Mesendoderm (in vitro differentiated cells): ENCODE data around the gene EVL.

Experiments used
- DNase-seq: peaks from one replicate; pipeline ENCODE4 v3.0.0; 2013
- H2AK5ac ChIP-seq: 2 replicates; pipeline ENCODE4 v1.6.1; 2013; ENCODE audit warnings: low read length, inconsistent platforms
- H2BK120ac ChIP-seq: 2 replicates; pipeline ENCODE4 v1.6.1; 2013; ENCODE audit warnings: low read depth, mild to moderate bottlenecking, low read length, moderate library complexity, mixed read lengths
- H2BK15ac ChIP-seq: replicated peaks from 2 replicates; pipeline ENCODE4 v1.6.1; 2013; ENCODE audit warnings: low read depth, mild to moderate bottlenecking, moderate library complexity
- H2BK5ac ChIP-seq: 2 replicates; pipeline ENCODE4 v1.6.1; 2013; ENCODE audit warnings: low read length, inconsistent platforms
- H3K18ac ChIP-seq: 2 replicates; pipeline ENCODE4 v1.6.1; 2013; ENCODE audit warnings: mild to moderate bottlenecking, low read length, mixed read lengths
- H3K23ac ChIP-seq: one replicate; pipeline ENCODE4 v1.6.1; 2013; ENCODE audit warnings: low read length
- H3K27ac ChIP-seq: 2 replicates; pipeline ENCODE4 v1.5.1; 2013; ENCODE audit warnings: low read depth, mild to moderate bottlenecking, inconsistent platforms, low read length, moderate library complexity
- H3K27me3 ChIP-seq: 2 replicates; pipeline ENCODE4 v1.6.1; 2013; ENCODE audit warnings: low read length, control low read depth, mild to moderate bottlenecking, inconsistent platforms; ENCODE audit not compliant: insufficient read depth, poor library complexity
- H3K36me3 ChIP-seq: 2 replicates; pipeline ENCODE4 v1.6.1; 2013; ENCODE audit warnings: low read length, inconsistent platforms; ENCODE audit not compliant: control insufficient read depth, insufficient read depth
- H3K4ac ChIP-seq: one replicate; pipeline ENCODE4 v1.6.1; 2013; ENCODE audit warnings: low read depth, mild to moderate bottlenecking, low read length, moderate library complexity
- H3K4me1 ChIP-seq: 2 replicates; pipeline ENCODE4 v1.6.1; 2013; ENCODE audit warnings: low read depth, low read length, inconsistent platforms; ENCODE audit not compliant: control insufficient read depth
- H3K4me2 ChIP-seq: 2 replicates; pipeline ENCODE4 v1.6.1; 2013; ENCODE audit warnings: low read length
- H3K4me3 ChIP-seq: 2 replicates; pipeline ENCODE4 v1.5.1; 2013; ENCODE audit warnings: mild to moderate bottlenecking, low read length
- H3K56ac ChIP-seq: one replicate; pipeline ENCODE4 v1.6.1; 2013; ENCODE audit warnings: low read length
- H3K79me1 ChIP-seq: 2 replicates; pipeline ENCODE4 v1.6.1; 2013; ENCODE audit warnings: low read length, inconsistent platforms
- H3K79me2 ChIP-seq: 2 replicates; pipeline ENCODE4 v1.6.1; 2013; ENCODE audit warnings: mild to moderate bottlenecking, low read length; ENCODE audit not compliant: control insufficient read depth, insufficient read depth
- H3K9ac ChIP-seq: 2 replicates; pipeline ENCODE4 v1.6.1; 2013; ENCODE audit warnings: low read length, inconsistent platforms
- H4K5ac ChIP-seq: one replicate; pipeline ENCODE4 v1.6.1; 2013; ENCODE audit warnings: low read length
- H4K8ac ChIP-seq: one replicate; pipeline ENCODE4 v1.6.1; 2013; ENCODE audit warnings: low read depth, mild to moderate bottlenecking, control low read depth, low read length, moderate library complexity
- WGBS: extraction: QIAGEN DNeasy Blood & Tissue Kit; methylation state at CpG from one replicate; pipeline ENCODE4 v1.1.7; 2013; ENCODE audit warnings: low lambda C conversion rate, missing lambda C conversion rate; ENCODE audit not compliant: insufficient coverage; ENCODE audit errors: extremely low coverage; 5-methylcytosine and 5-hydroxymethylcytosine counted together

Gene EVL

GRCh38 chr14:100149851-100150611 lies 84.8 kb downstream of the EVL start:
- no peak overlapping the region for H2AK5ac ChIP-seq
- no peaks in the 10 kb centered on the region for H3K79me2 ChIP-seq
- H3K56ac ChIP-seq = no peak overlapping the region
- WGBS = no CpG with 5 or more reads among the region's 21 CpGs
- H3K4me2 ChIP-seq = no peak overlapping the region
- no peak overlapping the region for H3K23ac ChIP-seq
- no peak overlapping the region for H3K18ac ChIP-seq
- H3K36me3 ChIP-seq = no peaks in the 10 kb centered on the region
- H4K5ac ChIP-seq = no peak overlapping the region
- no peaks in the 10 kb centered on the region for H3K4me1 ChIP-seq
- H3K27ac ChIP-seq = no peak overlapping the region
- H2BK120ac ChIP-seq = no peak overlapping the region
- H3K79me1 ChIP-seq = no peaks in the 10 kb centered on the region
- no peaks in the 10 kb centered on the region for H3K27me3 ChIP-seq
- no peak overlapping the region for H3K9ac ChIP-seq
- H3K4me3 ChIP-seq = no peak overlapping the region
- no peak overlapping the region for H3K4ac ChIP-seq
- H4K8ac ChIP-seq = no peak overlapping the region
- H2BK15ac ChIP-seq = no peak overlapping the region
- DNase-seq = no peak
- H2BK5ac ChIP-seq = no peak overlapping the region

- no peak overlapping the region for H2BK120ac ChIP-seq
These were observed 85.8 kb downstream of the EVL start for GRCh38 chr14:100150932-100151587.

GRCh38 chr14:100152091-100152490 lies 86.9 kb downstream of the EVL start:
- H3K18ac ChIP-seq = no peak overlapping the region
- no peak overlapping the region for H2BK15ac ChIP-seq
- H2BK5ac ChIP-seq = no peak overlapping the region
- no CpG with 5 or more reads among the region's 10 CpGs for WGBS
- no peak for DNase-seq
- no peak overlapping the region for H3K4me3 ChIP-seq
- H3K79me1 ChIP-seq = no peaks in the 10 kb centered on the region
- H3K23ac ChIP-seq = no peak overlapping the region
- H3K4me2 ChIP-seq = no peak overlapping the region
- no peak overlapping the region for H4K5ac ChIP-seq
- H4K8ac ChIP-seq = no peak overlapping the region
- no peaks in the 10 kb centered on the region for H3K79me2 ChIP-seq
- H3K36me3 ChIP-seq = no peaks in the 10 kb centered on the region
- no peak overlapping the region for H2BK120ac ChIP-seq
- no peaks in the 10 kb centered on the region for H3K27me3 ChIP-seq
- no peak overlapping the region for H3K4ac ChIP-seq
- H2AK5ac ChIP-seq = no peak overlapping the region
- H3K4me1 ChIP-seq = no peaks in the 10 kb centered on the region
- no peak overlapping the region for H3K27ac ChIP-seq
- no peak overlapping the region for H3K56ac ChIP-seq
- H3K9ac ChIP-seq = no peak overlapping the region

More at GRCh38 chr14:100150932-100151587, 85.8 kb downstream of the EVL start:
- no peaks in the 10 kb centered on the region for H3K36me3 ChIP-seq
- H3K4ac ChIP-seq = no peak overlapping the region
- DNase-seq = no peak
- H2AK5ac ChIP-seq = no peak overlapping the region
- no peak overlapping the region for H4K8ac ChIP-seq
- no peak overlapping the region for H3K4me3 ChIP-seq
- no peak overlapping the region for H3K9ac ChIP-seq
- no peak overlapping the region for H2BK15ac ChIP-seq
- no peak overlapping the region for H3K4me2 ChIP-seq
- no peak overlapping the region for H2BK5ac ChIP-seq
- H3K27me3 ChIP-seq = no peaks in the 10 kb centered on the region
- no peak overlapping the region for H3K23ac ChIP-seq
- no peaks in the 10 kb centered on the region for H3K4me1 ChIP-seq
- no peak overlapping the region for H3K56ac ChIP-seq
- H3K79me2 ChIP-seq = no peaks in the 10 kb centered on the region
- H3K27ac ChIP-seq = no peak overlapping the region
- no peak overlapping the region for H3K18ac ChIP-seq
- H3K79me1 ChIP-seq = no peaks in the 10 kb centered on the region
- H4K5ac ChIP-seq = no peak overlapping the region
- WGBS = no CpG with 5 or more reads among the region's 12 CpGs

- WGBS = no CpG with 5 or more reads among the region's 6 CpGs
These were observed 88.3 kb downstream of the EVL start for GRCh38 chr14:100153560-100153959.

GRCh38 chr14:100155049-100155621 lies 89.9 kb downstream of the EVL start:
- H4K5ac ChIP-seq = no peak overlapping the region
- no peak overlapping the region for H2BK5ac ChIP-seq
- H3K36me3 ChIP-seq = no peaks in the 10 kb centered on the region
- WGBS = no CpG with 5 or more reads among the region's 8 CpGs
- H3K27ac ChIP-seq = no peak overlapping the region
- no peaks in the 10 kb centered on the region for H3K4me1 ChIP-seq
- no peak overlapping the region for H3K4me2 ChIP-seq
- no peaks in the 10 kb centered on the region for H3K79me1 ChIP-seq
- H3K23ac ChIP-seq = no peak overlapping the region
- H3K9ac ChIP-seq = no peak overlapping the region
- H3K18ac ChIP-seq = no peak overlapping the region
- H2AK5ac ChIP-seq = no peak overlapping the region
- no peak overlapping the region for H2BK120ac ChIP-seq
- H4K8ac ChIP-seq = no peak overlapping the region
- H3K4ac ChIP-seq = no peak overlapping the region
- no peak overlapping the region for H3K4me3 ChIP-seq
- DNase-seq = peak; percentile 88
- H3K27me3 ChIP-seq = peaks cover 12% of the 10 kb centered on the region
- H3K56ac ChIP-seq = no peak overlapping the region
- no peak overlapping the region for H2BK15ac ChIP-seq
- no peaks in the 10 kb centered on the region for H3K79me2 ChIP-seq

More at GRCh38 chr14:100153560-100153959, 88.3 kb downstream of the EVL start:
- Histone ChIP-seq H3K79me1 (no peaks in the 10 kb centered on the region), H4K8ac (no peak overlapping the region), H2BK15ac (no peak overlapping the region), H3K9ac (no peak overlapping the region), H3K4me2 (no peak overlapping the region), H3K18ac (no peak overlapping the region), H2AK5ac (no peak overlapping the region), H4K5ac (no peak overlapping the region), H3K79me2 (no peaks in the 10 kb centered on the region), H3K27me3 (peaks cover 2% of the 10 kb centered on the region), H3K23ac (no peak overlapping the region), H2BK5ac (no peak overlapping the region), H3K27ac (no peak overlapping the region), H2BK120ac (no peak overlapping the region), H3K4me1 (no peaks in the 10 kb centered on the region), H3K4ac (no peak overlapping the region), H3K4me3 (no peak overlapping the region), H3K56ac (no peak overlapping the region), H3K36me3 (no peaks in the 10 kb centered on the region)
- no peak for DNase-seq
